B cell (primary cell): ENCODE measurements around the gene ZDHHC17. TPM values are rescaled to one million over a fixed set of nuclear protein-coding genes. Genes with fewer than 3 reads are reported as not detected.

ENCODE experiments used
- ATAC-seq: fragments of 200-7000 bp; cut with Tn5 transposase; one replicate; pipeline ENCODE4 v1.10.0; 2021; ENCODE audit warnings: low read depth, mild to moderate bottlenecking, moderate number of reproducible peaks, moderate library complexity
- CTCF ChIA-PET: fragments of 350-600 bp; sonication (Branson Sonifier 250); formaldehyde crosslinking; loops from one replicate; lab custom pipeline; 2021; ENCODE audit warnings: antibody characterized with exemption, inconsistent platforms; lab: Charles Lee
- POLR2A ChIA-PET: fragments of 350-600 bp; sonication (Branson Sonifier 250); formaldehyde crosslinking; loops from one replicate; lab custom pipeline; 2021; ENCODE audit warnings: antibody characterized with exemption; lab: Charles Lee
- DNase-seq: peaks from one replicate; pipeline ENCODE4 v3.0.0; 2013
- H2AFZ ChIP-seq: 2 replicates; pipeline ENCODE4 v1.6.1; 2012; ENCODE audit warnings: mild to moderate bottlenecking, low read depth, low read length; ENCODE audit not compliant: insufficient read depth, poor library complexity, severe bottlenecking
- H3K27ac ChIP-seq, 2 donors: 1 replicate in 1 of 2; 2 replicates in 1 of 2; pipeline ENCODE4 v1.5.1; 2012 to 2013; ENCODE audit warnings: low read length in 2 of 2, mild to moderate bottlenecking in 2 of 2, moderate library complexity in 1 of 2
- H3K27me3 ChIP-seq, 4 experiments: fragments of 200-600 bp in 1 of 4; sonication (generic) in 1 of 4; replicated peaks in 1 of 4; 1 replicate in 2 of 4; 2 replicates in 2 of 4; pipeline versions ENCODE4 v1.6.1 to v1.7.0; 2013 to 2016; ENCODE audit warnings: low read length in 3 of 4, mild to moderate bottlenecking in 2 of 4, mixed read lengths in 1 of 4, moderate library complexity in 1 of 4; ENCODE audit not compliant: insufficient read depth in 4 of 4, control insufficient read depth in 3 of 4; ENCODE audit errors: control extremely low read depth in 1 of 4
- H3K36me3 ChIP-seq, 2 experiments: replicated peaks in 1 of 2; 1 replicate in 1 of 2; 2 replicates in 1 of 2; pipeline versions ENCODE4 v1.6.1 to v1.7.1; 2013; ENCODE audit warnings: low read length in 1 of 2; ENCODE audit not compliant: insufficient read depth in 2 of 2, control insufficient read depth in 1 of 2; ENCODE audit errors: control extremely low read depth in 1 of 2, extremely low read depth in 1 of 2
- H3K4me1 ChIP-seq, 2 donors: fragments of 200-600 bp in 1 of 2; sonication (generic) in 1 of 2; 1 replicate in 1 of 2; 2 replicates in 1 of 2; pipeline versions ENCODE4 v1.5.1 to v1.6.1; 2013 to 2017; ENCODE audit warnings: low read length in 2 of 2; ENCODE audit not compliant: control insufficient read depth in 2 of 2, insufficient read depth in 2 of 2
- H3K4me2 ChIP-seq: replicated peaks from 2 replicates; pipeline ENCODE3; 2012; ENCODE audit warnings: mild to moderate bottlenecking, low read depth, low read length; ENCODE audit not compliant: poor library complexity, severe bottlenecking
- H3K4me3 ChIP-seq, 5 experiments: fragments of 200-600 bp in 1 of 5; sonication (generic) in 1 of 5; 1 replicate in 3 of 5; 2 replicates in 2 of 5; pipeline versions ENCODE4 v1.5.1 to v1.7.0; 2011 to 2016; ENCODE audit warnings: low read length in 4 of 5, mild to moderate bottlenecking in 4 of 5, low read depth in 2 of 5, control low read depth in 1 of 5, moderate library complexity in 1 of 5; ENCODE audit not compliant: insufficient read depth in 1 of 5; ENCODE audit errors: control extremely low read depth in 1 of 5, extremely low read depth in 1 of 5
- H3K79me2 ChIP-seq: fragments of 200-600 bp; sonication (generic); one replicate; pipeline ENCODE4 v1.6.0; 2016; ENCODE audit warnings: low read length; ENCODE audit not compliant: control insufficient read depth, insufficient read depth
- H3K9ac ChIP-seq: fragments of 200-600 bp; sonication (generic); 2 replicates; pipeline ENCODE4 v1.6.1; 2017; ENCODE audit warnings: mild to moderate bottlenecking, low read length, moderate library complexity
- H3K9me3 ChIP-seq, 3 donors: one replicate each; pipeline versions ENCODE4 v1.6.1 to v1.7.1; 2013; ENCODE audit warnings: low read length in 2 of 3; ENCODE audit not compliant: control insufficient read depth in 2 of 3, insufficient read depth in 1 of 3; ENCODE audit errors: control extremely low read depth in 1 of 3
- H4K20me1 ChIP-seq: 2 replicates; pipeline ENCODE4 v1.6.0; 2012; ENCODE audit warnings: mild to moderate bottlenecking, low read length; ENCODE audit not compliant: insufficient read depth, control insufficient read depth, poor library complexity, severe bottlenecking
- H3K27ac Mint-ChIP-seq: one replicate; pipeline ENCODE4 v1.8.0; 2021; ENCODE audit warnings: mixed read lengths
- H3K27me3 Mint-ChIP-seq: one replicate; pipeline ENCODE4 v1.8.0; 2021; ENCODE audit warnings: mixed read lengths
- H3K4me1 Mint-ChIP-seq: one replicate; pipeline ENCODE4 v1.8.0; 2021; ENCODE audit warnings: mixed read lengths
- H3K4me3 Mint-ChIP-seq: one replicate; pipeline ENCODE4 v1.8.0; 2021; ENCODE audit warnings: mixed read lengths
- H3K9me3 Mint-ChIP-seq: one replicate; pipeline ENCODE4 v1.8.0; 2022; ENCODE audit warnings: mixed read lengths; ENCODE audit not compliant: insufficient read depth
- CTCF ChIP-seq: fragments of 200-600 bp; IDR thresholded peaks from one replicate; pipeline ENCODE4 v1.8.0; 2022; ENCODE audit warnings: antibody characterized with exemption, mild to moderate bottlenecking
- EZH2 ChIP-seq: IDR thresholded peaks from 2 replicates; pipeline ENCODE4 v1.6.1; 2012; ENCODE audit warnings: borderline replicate concordance, low read depth, mild to moderate bottlenecking, moderate library complexity, low read length; ENCODE audit not compliant: insufficient read depth, poor library complexity, severe bottlenecking
- WGBS: methylation state at CpG from one replicate; pipeline ENCODE4 v1.1.5; 2013; ENCODE audit warnings: missing lambda C conversion rate; ENCODE audit not compliant: insufficient coverage; 5-methylcytosine and 5-hydroxymethylcytosine counted together
- intact Hi-C: fragments of 100-400 bp; cut with micrococcal nuclease; formaldehyde crosslinking; loops from one replicate; pipeline ENCODE4 v1.10.0; 2022
- polyA plus RNA-seq: library from polyadenylated mRNA; depleted of rRNA; stranded (reverse); fragments of >200 nt; gene quantifications from 2 replicates; pipeline ENCODE4 v1.2.3, GENCODE V29; 2012
- total RNA-seq, 2 donors: library from RNA; stranded (reverse); fragments of 120-200 nt in 1 of 2; gene quantifications; 1 replicate in 1 of 2; 2 replicates in 1 of 2; pipeline versions ENCODE4 v1.2.3 to v1.2.4, GENCODE V29; 2013 to 2022

Gene ZDHHC17
- total and polyA plus RNA-seq, 2 donors (not counting 1 experiment from before 2014, with no cell fraction given): 26.1 to 75.0 TPM

- no peak for ATAC-seq
- H3K4me3 ChIP-seq: peak overlapping the region; percentile 82 to 94 (median 92)
- H3K4me3 Mint-ChIP-seq: peak overlapping the region; percentile 99
- peaks cover 49% of the 10 kb centered on the region for H3K4me1 Mint-ChIP-seq
- intact Hi-C loops: loop anchor here (1.0 to 10.0 kb wide), 7 partner anchors 12 to 1374 kb away; partner anchors contain the start of genes BBS10, E2F7, GLIPR1L2 and KRR1
- CTCF ChIA-PET: interaction anchor here (1.1 kb wide), 1 partner anchor 143 kb away, joined by 4 read pairs; no protein-coding TSS in a partner anchor
- no peak for DNase-seq
- peak overlapping the region; percentile 99 for H3K27ac Mint-ChIP-seq
- POLR2A ChIA-PET: interaction anchor here (2.4 kb wide), 1 partner anchor 13 kb away, joined by 17 read pairs; no protein-coding TSS in a partner anchor
- H3K79me2 ChIP-seq: peaks cover 64% of the 10 kb centered on the region
- H3K27me3 ChIP-seq: no peaks in the 10 kb centered on the region
- H4K20me1 ChIP-seq: peaks cover 3% of the 10 kb centered on the region
- peak overlapping the region; percentile 99 for H3K9ac ChIP-seq
- H3K4me1 ChIP-seq: peaks cover 17 to 29% of the 10 kb centered on the region in 2 donors
- H3K9me3 ChIP-seq: no peaks in the 10 kb centered on the region
- H3K36me3 ChIP-seq: no peaks in the 10 kb centered on the region
- H3K27me3 Mint-ChIP-seq: no peaks in the 10 kb centered on the region
- no peak for TF ChIP-seq CTCF
- no peak for TF ChIP-seq EZH2
- H3K27ac ChIP-seq: peak overlapping the region; percentile 94 to 96
- no peaks in the 10 kb centered on the region for H3K9me3 Mint-ChIP-seq
- 22% methylated on average over 6 of the region's 9 CpGs for WGBS
- H2AFZ ChIP-seq: peak overlapping the region; percentile 99
- H3K4me2 ChIP-seq: peak overlapping the region; percentile 89
Measured at GRCh38 chr12:76764856-76765255, 941 bp downstream of the ZDHHC17 start.

- Histone ChIP-seq H3K4me3 (no peak overlapping the region), H3K9me3 (no peaks in the 10 kb centered on the region), H3K27me3 (no peaks in the 10 kb centered on the region), H3K79me2 (peaks cover 71% of the 10 kb centered on the region), H2AFZ (peak overlapping the region; percentile 99), H4K20me1 (peaks cover 10% of the 10 kb centered on the region), H3K36me3 (no peaks in the 10 kb centered on the region), H3K4me1 (peaks cover 17 to 29% of the 10 kb centered on the region in 2 donors), H3K27ac (peak overlapping the region in 1 of 2 donors; percentile 96), H3K4me2 (peak overlapping the region; percentile 89), H3K9ac (no peak overlapping the region)
- Mint-ChIP-seq H3K27me3 (no peaks in the 10 kb centered on the region), H3K9me3 (no peaks in the 10 kb centered on the region), H3K4me1 (peaks cover 54% of the 10 kb centered on the region), H3K4me3 (peak overlapping the region; percentile 99), H3K27ac (peak overlapping the region; percentile 99)
- ATAC-seq: no peak
- TF ChIP-seq CTCF (no peak), EZH2 (no peak)
- CTCF ChIA-PET: interaction anchor here (1.2 to 1.3 kb wide), 3 partner anchors 13 to 143 kb away, joined by 3 to 4 read pairs (median 3); no protein-coding TSS in a partner anchor
- no peak for DNase-seq
- intact Hi-C loops: loop anchor here (2.0 to 10.0 kb wide), 4 partner anchors 207 to 1375 kb away; partner anchors contain the start of genes E2F7, GLIPR1L2 and OSBPL8
- 100% methylated on average over 2 of the region's 6 CpGs for WGBS
- POLR2A ChIA-PET: no interaction called here
Measured at GRCh38 chr12:76765598-76765997, 1.7 kb downstream of the ZDHHC17 start.
